HepG2 (cell line): Measurements from ENCODE around the gene ZNF813. TPM values are rescaled to one million over a fixed set of nuclear protein-coding genes. Genes with fewer than 3 reads are reported as not detected.

Experiments used
- BATF2 ChIP-seq: sonication (generic); formaldehyde crosslinking; IDR thresholded peaks from 2 replicates; pipeline ENCODE4 v1.8.0; 2022; ENCODE audit warnings: mild to moderate bottlenecking, missing genetic modification reagents, moderate library complexity
- BCL3 ChIP-seq: sonication (generic); formaldehyde crosslinking; IDR thresholded peaks from 2 replicates; pipeline ENCODE4 v1.5.1; 2020; ENCODE audit warnings: mild to moderate bottlenecking, missing genetic modification reagents, moderate library complexity
- BRF2 ChIP-seq: sonication (generic); formaldehyde crosslinking; IDR thresholded peaks from 2 replicates; pipeline ENCODE4 v1.8.1; 2022; ENCODE audit warnings: mild to moderate bottlenecking, missing genetic modification reagents
- CCAR2 ChIP-seq: fragments of 200-400 bp; formaldehyde crosslinking; optimal IDR thresholded peaks from 2 replicates; pipeline ENCODE3; 2018; ENCODE audit warnings: low read depth, mild to moderate bottlenecking, low read length, moderate library complexity
- CSRNP1 ChIP-seq: sonication (generic); formaldehyde crosslinking; IDR thresholded peaks from 2 replicates; pipeline ENCODE4 v1.8.1; 2023; ENCODE audit warnings: mild to moderate bottlenecking, missing genetic modification reagents
- FOXK2 ChIP-seq: fragments of 450-650 bp; IDR thresholded peaks from 2 replicates; pipeline ENCODE4 v1.6.1; 2016
- GPBP1L1 ChIP-seq: sonication (generic); formaldehyde crosslinking; IDR thresholded peaks from 2 replicates; pipeline ENCODE4 v1.5.0; 2020; ENCODE audit warnings: mild to moderate bottlenecking, missing genetic modification reagents
- GZF1 ChIP-seq: sonication (generic); formaldehyde crosslinking; IDR thresholded peaks from 2 replicates; pipeline ENCODE4 v1.5.1; 2020; ENCODE audit warnings: mild to moderate bottlenecking, missing genetic modification reagents
- HOXA9 ChIP-seq: sonication (generic); formaldehyde crosslinking; IDR thresholded peaks from 2 replicates; pipeline ENCODE4 v1.8.1; 2022; ENCODE audit warnings: missing genetic modification reagents, mild to moderate bottlenecking, moderate library complexity, borderline replicate concordance
- IKZF4 ChIP-seq: sonication (generic); formaldehyde crosslinking; IDR thresholded peaks from 2 replicates; pipeline ENCODE4 v1.5.1; 2020; ENCODE audit warnings: borderline replicate concordance, mild to moderate bottlenecking, low read depth, missing genetic modification reagents; ENCODE audit errors: not compliant biosample characterization
- KDM5B ChIP-seq: sonication (generic); formaldehyde crosslinking; IDR thresholded peaks from 2 replicates; pipeline ENCODE4 v1.4.0; 2020; ENCODE audit warnings: missing genetic modification reagents, mild to moderate bottlenecking, borderline replicate concordance
- NFIB ChIP-seq: sonication (generic); formaldehyde crosslinking; IDR thresholded peaks from 2 replicates; pipeline ENCODE4 v1.9.0; 2021; ENCODE audit warnings: missing genetic modification reagents, mild to moderate bottlenecking, borderline replicate concordance
- PHB2 ChIP-seq: fragments of 450-650 bp; IDR thresholded peaks from 2 replicates; pipeline ENCODE4 v1.6.1; 2018; ENCODE audit not compliant: partially characterized antibody
- RBFOX2 ChIP-seq: fragments of 200-400 bp; formaldehyde crosslinking; IDR thresholded peaks from 2 replicates; pipeline ENCODE4 v1.6.1; 2017; ENCODE audit warnings: low read depth, mild to moderate bottlenecking, low read length
- RCOR2 ChIP-seq: IDR thresholded peaks from 2 replicates; pipeline ENCODE4 v1.6.1; 2016; ENCODE audit warnings: missing biosample characterization, missing genetic modification reagents
- SIX1 ChIP-seq: sonication (generic); formaldehyde crosslinking; IDR thresholded peaks from 2 replicates; pipeline ENCODE4 v1.4.0; 2020; ENCODE audit warnings: missing genetic modification reagents, borderline replicate concordance
- SP4 ChIP-seq: sonication (generic); formaldehyde crosslinking; IDR thresholded peaks from 2 replicates; pipeline ENCODE4 v1.8.1; 2023; ENCODE audit warnings: mild to moderate bottlenecking, missing genetic modification reagents
- ZBTB38 ChIP-seq: sonication (generic); formaldehyde crosslinking; IDR thresholded peaks from 2 replicates; pipeline ENCODE4 v1.5.1; 2020; ENCODE audit warnings: mild to moderate bottlenecking, missing genetic modification reagents
- ZFP37 ChIP-seq: sonication (generic); formaldehyde crosslinking; IDR thresholded peaks from 2 replicates; pipeline ENCODE4 v1.4.0; 2020; ENCODE audit warnings: missing genetic modification reagents, borderline replicate concordance
- ZMYM3 ChIP-seq: sonication (generic); formaldehyde crosslinking; IDR thresholded peaks from 2 replicates; pipeline ENCODE4 v1.5.1; 2020; ENCODE audit warnings: mild to moderate bottlenecking, missing genetic modification reagents
- ZMYM4 ChIP-seq: sonication (generic); formaldehyde crosslinking; IDR thresholded peaks from 2 replicates; pipeline ENCODE4 v1.8.1; 2023; ENCODE audit warnings: mild to moderate bottlenecking, missing genetic modification reagents
- ZNF350 ChIP-seq: sonication (generic); formaldehyde crosslinking; IDR thresholded peaks from 2 replicates; pipeline ENCODE4 v1.4.0; 2020; ENCODE audit warnings: mild to moderate bottlenecking, low read depth, missing genetic modification reagents, borderline replicate concordance
- ZNF563 ChIP-seq: sonication (generic); formaldehyde crosslinking; IDR thresholded peaks from 2 replicates; pipeline ENCODE4 v1.8.0; 2022; ENCODE audit warnings: mild to moderate bottlenecking, moderate library complexity, missing genetic modification reagents
- ZNF720 ChIP-seq: sonication (generic); formaldehyde crosslinking; IDR thresholded peaks from 2 replicates; pipeline ENCODE4 v1.4.0; 2020; ENCODE audit warnings: missing genetic modification reagents
- ZNF83 ChIP-seq: sonication (generic); formaldehyde crosslinking; IDR thresholded peaks from 2 replicates; pipeline ENCODE4 v1.4.0; 2020; ENCODE audit warnings: missing genetic modification reagents, mild to moderate bottlenecking, borderline replicate concordance
- polyA plus RNA-seq, 8 experiments: library from polyadenylated mRNA; depleted of rRNA in 3 of 8; stranded (reverse) in 7 of 8; unstranded in 1 of 8; fragments of >200 nt; fragmentation: Illumina TruSeq in 4 of 8; extraction: Trizol in 4 of 8; gene quantifications; 2 replicates each; pipeline versions ENCODE4 v1.2.1 to v1.2.3, GENCODE V29; 2011 to 2016; ENCODE audit warnings: low read depth in 4 of 8, missing spikeins in 1 of 8, mixed read lengths in 1 of 8; ENCODE audit not compliant: insufficient read depth in 1 of 8
- total RNA-seq, 5 experiments: library from RNA; depleted of rRNA; stranded (reverse); fragments of >200 nt; fragmentation: Illumina TruSeq; extraction: Trizol; gene quantifications; 2 replicates each; pipeline ENCODE4 v1.2.3, GENCODE V29; 2016; ENCODE audit warnings: low read depth in 1 of 5

ZNF813 gene
- total and polyA plus RNA-seq, 2 of the 13 experiments (the other 11 are each of a cell fraction or from before 2014, with no cell fraction given): 2.1 to 8.9 TPM

- no peak for TF ChIP-seq CSRNP1 (CRISPR knock-in tag)
- no peak for TF ChIP-seq GZF1 (CRISPR knock-in tag)
- TF ChIP-seq FOXK2: no peak
- no peak for TF ChIP-seq NFIB (CRISPR knock-in tag)
- no peak for TF ChIP-seq ZMYM3 (CRISPR knock-in tag)
- TF ChIP-seq PHB2: no peak
- 0 out of 2 replicates have a peak, but pooled peaks have one; percentile 33 for TF ChIP-seq ZFP37
- TF ChIP-seq ZBTB38: no peak
- TF ChIP-seq ZNF563: no peak
- TF ChIP-seq ZNF350 (CRISPR knock-in tag): no peak
- TF ChIP-seq SP4 (CRISPR knock-in tag): peak; percentile 89
- TF ChIP-seq GPBP1L1 (CRISPR knock-in tag): no peak
- no peak for TF ChIP-seq BATF2 (CRISPR knock-in tag)
- TF ChIP-seq RBFOX2: peak; percentile 69
- no peak for TF ChIP-seq RCOR2 (CRISPR knock-in tag)
- no peak for TF ChIP-seq BCL3
- no peak for TF ChIP-seq CCAR2
- TF ChIP-seq ZNF720: no peak
- no peak for TF ChIP-seq ZNF83 (CRISPR knock-in tag)
- TF ChIP-seq BRF2: no peak
- no peak for TF ChIP-seq HOXA9 (CRISPR knock-in tag)
- no peak for TF ChIP-seq IKZF4
- no peak for TF ChIP-seq SIX1 (CRISPR knock-in tag)
- no peak for TF ChIP-seq KDM5B
- peak; percentile 26; the same call in 1 of the 2 replicates for TF ChIP-seq ZMYM4 (CRISPR knock-in tag)
Measured at GRCh38 chr19:53467485-53468262, at the start of gene ZNF813 (continued).
